Fibroblast of lung (primary cell): ENCODE results near the gene FAM149B1.

Experiments used
- CTCF ChIP-seq, 2 donors: IDR thresholded peaks in 1 of 2; conservative IDR thresholded peaks in 1 of 2; 1 replicate in 1 of 2; 2 replicates in 1 of 2; pipeline ENCODE4 v1.5.1; 2011 to 2012; ENCODE audit warnings: low read length in 2 of 2, control low read depth in 1 of 2, inconsistent platforms in 1 of 2, low read depth in 1 of 2, mild to moderate bottlenecking in 1 of 2
- EZH2 ChIP-seq: IDR thresholded peaks from 2 replicates; pipeline ENCODE4 v1.5.1; 2012; ENCODE audit warnings: low read length, control low read depth, mild to moderate bottlenecking; ENCODE audit errors: missing control alignments

GRCh38 chr10:73210395-73211105 lies 42.6 kb downstream of the FAM149B1 start:
- TF ChIP-seq CTCF (conservative IDR thresholded peaks at IDR 0.05 in 1 of 2, IDR thresholded peaks at IDR 0.05 in 1 of 2; ENCODE audit: low read depth in 1 of 2, low read length in 2 of 2) = no peak
- TF ChIP-seq EZH2 = no peak
